ENCODE results near the gene RBBP8NL. TPM values are rescaled to one million over a fixed set of nuclear protein-coding genes. Genes with fewer than 3 reads are reported as not detected.

The RBBP8NL gene
- total RNA-seq, 2 experiments from 2014 or later, result not detected

GRCh38 chr20:62410746-62411478 lies 16.4 kb downstream of the RBBP8NL start:
- CTCF ChIA-PET, result interaction anchor here (0.7 to 2.1 kb wide), 7 partner anchors 11 to 381 kb away, joined by 3 to 6 read pairs (median 3); no protein-coding TSS in a partner anchor
- Mint-ChIP-seq H3K9me3 (no peaks in the 10 kb centered on the region), H3K36me3 (ENCODE audit: low read depth) (no peaks in the 10 kb centered on the region), H3K27me3 (ENCODE audit: low read depth) (no peaks in the 10 kb centered on the region), H3K4me1 (ENCODE audit: low read depth) (peaks cover 16% of the 10 kb centered on the region), H3K27ac (no peak overlapping the region), H3K4me3 (no peak overlapping the region)
- no peak for DNase-seq
- intact Hi-C loops (cut with micrococcal nuclease), result no loop called here

- Mint-ChIP-seq H3K9me3 (no peaks in the 10 kb centered on the region), H3K27ac (no peak overlapping the region), H3K4me1 (ENCODE audit: low read depth) (peaks cover 23% of the 10 kb centered on the region), H3K36me3 (ENCODE audit: low read depth) (no peaks in the 10 kb centered on the region), H3K27me3 (ENCODE audit: low read depth) (no peaks in the 10 kb centered on the region), H3K4me3 (no peak overlapping the region)
- intact Hi-C loops (cut with micrococcal nuclease), result loop anchor here (5.0 kb wide), 3 partner anchors 92 to 397 kb away; no protein-coding TSS in a partner anchor
- peak; percentile 50 for DNase-seq
- CTCF ChIA-PET, result interaction anchor here (0.6 to 2.1 kb wide), 9 partner anchors 23 to 382 kb away, joined by 3 to 6 read pairs (median 3); no protein-coding TSS in a partner anchor
Measured at GRCh38 chr20:62409931-62410745, 17.2 kb downstream of the RBBP8NL start.

- Mint-ChIP-seq H3K4me1 (ENCODE audit: low read depth) (peaks cover 28% of the 10 kb centered on the region), H3K9me3 (no peaks in the 10 kb centered on the region), H3K27me3 (ENCODE audit: low read depth) (no peaks in the 10 kb centered on the region), H3K27ac (no peak overlapping the region), H3K4me3 (no peak overlapping the region), H3K36me3 (ENCODE audit: low read depth) (no peaks in the 10 kb centered on the region)
- intact Hi-C loops (cut with micrococcal nuclease), result loop anchor here (5.0 kb wide), 3 partner anchors 93 to 398 kb away; no protein-coding TSS in a partner anchor
- CTCF ChIA-PET, result interaction anchor here (0.6 to 2.1 kb wide), 5 partner anchors 39 to 383 kb away, joined by 3 to 6 read pairs (median 4); no protein-coding TSS in a partner anchor
- no peak for DNase-seq
Measured at GRCh38 chr20:62409086-62409853, 18.1 kb downstream of the RBBP8NL start.

GRCh38 chr20:62408640-62409039 lies 18.7 kb downstream of the RBBP8NL start:
- CTCF ChIA-PET, result no interaction called here
- H3K27ac Mint-ChIP-seq, result no peak overlapping the region

GRCh38 chr20:62408055-62408454 lies 19.3 kb downstream of the RBBP8NL start:
- H3K9me3 Mint-ChIP-seq, result no peaks in the 10 kb centered on the region
- intact Hi-C loops (cut with micrococcal nuclease), result loop anchor here (5.0 kb wide), 3 partner anchors 94 to 399 kb away; no protein-coding TSS in a partner anchor
- H3K4me3 Mint-ChIP-seq, result peak overlapping the region; percentile 78
- peaks cover 31% of the 10 kb centered on the region for H3K4me1 Mint-ChIP-seq (ENCODE audit: low read depth)
- no peak for DNase-seq
- H3K27me3 Mint-ChIP-seq (ENCODE audit: low read depth), result no peaks in the 10 kb centered on the region
- no peaks in the 10 kb centered on the region for H3K36me3 Mint-ChIP-seq (ENCODE audit: low read depth)
- CTCF ChIA-PET, result no interaction called here
- H3K27ac Mint-ChIP-seq, result no peak overlapping the region

More at GRCh38 chr20:62408640-62409039, 18.7 kb downstream of the RBBP8NL start:
- no peaks in the 10 kb centered on the region for H3K27me3 Mint-ChIP-seq (ENCODE audit: low read depth)
- no peak overlapping the region for H3K4me3 Mint-ChIP-seq
- no peak for DNase-seq
- intact Hi-C loops (cut with micrococcal nuclease), result loop anchor here (5.0 kb wide), 3 partner anchors 94 to 399 kb away; no protein-coding TSS in a partner anchor
- H3K9me3 Mint-ChIP-seq, result no peaks in the 10 kb centered on the region
- H3K36me3 Mint-ChIP-seq (ENCODE audit: low read depth), result no peaks in the 10 kb centered on the region
- peaks cover 31% of the 10 kb centered on the region for H3K4me1 Mint-ChIP-seq (ENCODE audit: low read depth)

GRCh38 chr20:62407221-62407992 lies 19.9 kb downstream of the RBBP8NL start, which contains the start of gene CABLES2:
Gene CABLES2, minus strand, starts transcription at chr20:62407285. Its CDS starts 9 bp downstream, at chr20:62407276.
- Mint-ChIP-seq H3K27ac (peak within 1 kb of the TSS; percentile 80), H3K36me3 (ENCODE audit: low read depth) (no peaks in the 10 kb centered on the region), H3K27me3 (ENCODE audit: low read depth) (no peaks in the 10 kb centered on the region), H3K9me3 (no peaks in the 10 kb centered on the region), H3K4me1 (ENCODE audit: low read depth) (peaks cover 31% of the 10 kb centered on the region), H3K4me3 (peak within 1 kb of the TSS; percentile 78)
- intact Hi-C loops (cut with micrococcal nuclease), result loop anchor here (1.0 to 5.0 kb wide), 5 partner anchors 95 to 400 kb away; partner anchors contain the start of gene ADRM1
- CTCF ChIA-PET, result no interaction called here
- DNase-seq, result peak; percentile 94

GRCh38 chr20:62406635-62407176 lies 20.6 kb downstream of the RBBP8NL start:
- Mint-ChIP-seq H3K36me3 (ENCODE audit: low read depth) (no peaks in the 10 kb centered on the region), H3K4me1 (ENCODE audit: low read depth) (peaks cover 31% of the 10 kb centered on the region), H3K4me3 (peak overlapping the region; percentile 63), H3K27ac (no peak overlapping the region), H3K9me3 (no peaks in the 10 kb centered on the region), H3K27me3 (ENCODE audit: low read depth) (no peaks in the 10 kb centered on the region)
- DNase-seq, result no peak
- CTCF ChIA-PET, result no interaction called here
- intact Hi-C loops (cut with micrococcal nuclease), result loop anchor here (1.0 to 5.0 kb wide), 5 partner anchors 96 to 401 kb away; partner anchors contain the start of gene ADRM1

- H3K27ac Mint-ChIP-seq, result no peak overlapping the region
- H3K4me1 Mint-ChIP-seq (ENCODE audit: low read depth), result peaks cover 31% of the 10 kb centered on the region
- intact Hi-C loops (cut with micrococcal nuclease), result loop anchor here (2.0 to 5.0 kb wide), 4 partner anchors 96 to 401 kb away; no protein-coding TSS in a partner anchor
- no peak for DNase-seq
- H3K9me3 Mint-ChIP-seq, result no peaks in the 10 kb centered on the region
- H3K27me3 Mint-ChIP-seq (ENCODE audit: low read depth), result no peaks in the 10 kb centered on the region
- peak overlapping the region; percentile 63 for H3K4me3 Mint-ChIP-seq
- H3K36me3 Mint-ChIP-seq (ENCODE audit: low read depth), result no peaks in the 10 kb centered on the region
- CTCF ChIA-PET, result interaction anchor here (1.0 kb wide), 1 partner anchor 11 kb away, joined by 3 read pairs; no protein-coding TSS in a partner anchor
Measured at GRCh38 chr20:62405981-62406513, 21.3 kb downstream of the RBBP8NL start.

- Mint-ChIP-seq H3K4me1 (ENCODE audit: low read depth) (peaks cover 31% of the 10 kb centered on the region), H3K27me3 (ENCODE audit: low read depth) (no peaks in the 10 kb centered on the region), H3K27ac (no peak overlapping the region), H3K4me3 (peak overlapping the region; percentile 63), H3K9me3 (no peaks in the 10 kb centered on the region), H3K36me3 (ENCODE audit: low read depth) (no peaks in the 10 kb centered on the region)
- DNase-seq, result no peak
- CTCF ChIA-PET, result interaction anchor here (1.0 kb wide), 1 partner anchor 10 kb away, joined by 3 read pairs; no protein-coding TSS in a partner anchor
- intact Hi-C loops (cut with micrococcal nuclease), result loop anchor here (5.0 kb wide), 3 partner anchors 97 to 402 kb away; no protein-coding TSS in a partner anchor
Measured at GRCh38 chr20:62405108-62405980, 22.0 kb downstream of the RBBP8NL start.

- Mint-ChIP-seq H3K9me3 (no peaks in the 10 kb centered on the region), H3K27ac (no peak overlapping the region), H3K4me1 (ENCODE audit: low read depth) (peaks cover 25% of the 10 kb centered on the region), H3K4me3 (no peak overlapping the region), H3K27me3 (ENCODE audit: low read depth) (no peaks in the 10 kb centered on the region), H3K36me3 (ENCODE audit: low read depth) (peaks cover under 1% of the 10 kb centered on the region)
- CTCF ChIA-PET, result no interaction called here
- no peak for DNase-seq
- intact Hi-C loops (cut with micrococcal nuclease), result loop anchor here (1.0 to 5.0 kb wide), 4 partner anchors 16 to 403 kb away; no protein-coding TSS in a partner anchor
Measured at GRCh38 chr20:62404761-62405107, 22.6 kb downstream of the RBBP8NL start.

Measured in activated naive CD4-positive, alpha-beta T cell treated with anti-CD3 and anti-CD28 coated beads for 36 hours (primary cell).